HCT116 (cell line): ENCODE data around the gene TBC1D19. TPM values are rescaled to one million over a fixed set of nuclear protein-coding genes. Genes with fewer than 3 reads are reported as not detected.

ENCODE experiments used
- ATAC-seq: fragments of 200-7000 bp; cut with Tn5 transposase; 2 replicates; pipeline ENCODE4 v1.9.1; 2020; ENCODE audit warnings: mild to moderate bottlenecking, moderate library complexity
- BruUV-seq: library from RNA; stranded (reverse); fragments of 400-500 nt; replicated peaks from 2 replicates; lab custom pipeline; 2021; lab: Mats Ljungman, UMichigan
- CTCF ChIA-PET: fragments of 300-600 bp; sonication (Branson Sonifier 250); formaldehyde crosslinking; loops from one replicate; lab custom pipeline; 2021; ENCODE audit warnings: antibody characterized with exemption; lab: Charles Lee
- POLR2A ChIA-PET: fragments of 300-600, 350-600 bp; sonication (Branson Sonifier 250); formaldehyde crosslinking; loops from one replicate; lab custom pipeline; 2021; ENCODE audit warnings: antibody characterized with exemption; lab: Charles Lee
- RAD21 ChIA-PET, 2 experiments: fragments of 300-600 bp; sonication (Branson Sonifier 250); formaldehyde crosslinking; loops; one replicate each; lab custom pipeline; 2023; ENCODE audit warnings: low total read pairs in 2 of 2; ENCODE audit not compliant: uncharacterized antibody in 2 of 2, unreplicated experiment in 2 of 2, low non-redundant PET in 1 of 2; lab: Charles Lee
- DNase-seq: peaks from one replicate; pipeline ENCODE4 v3.0.0-alpha.2; 2010; ENCODE audit warnings: low read depth, low spot score
- H2AFZ ChIP-seq: fragments of 200-600 bp; shearing (Covaris generic), sonication (generic); 2 replicates; pipeline ENCODE4 v1.6.1; 2017; ENCODE audit warnings: low read depth, mixed run types, mixed read lengths, antibody characterized with exemption, low read length; ENCODE audit not compliant: poor library complexity, severe bottlenecking
- H3K27ac ChIP-seq: 2 replicates; pipeline ENCODE4 v1.5.1; 2012; ENCODE audit warnings: low read depth, low read length
- H3K27me3 ChIP-seq: fragments of 200-600 bp; sonication (generic); 2 replicates; pipeline ENCODE4 v1.6.1; 2016; ENCODE audit warnings: mixed run types, low read length, mixed read lengths; ENCODE audit not compliant: insufficient read depth
- H3K36me3 ChIP-seq, 2 experiments: fragments of 200-500 bp in 1 of 2; fragments of 200-600 bp in 1 of 2; sonication (Bioruptor generic) in 1 of 2; sonication (generic) in 1 of 2; 2 replicates each; pipeline versions ENCODE4 v1.5.1 to v1.6.1; 2014 to 2016; ENCODE audit warnings: low read length in 2 of 2, inconsistent platforms in 1 of 2, mixed read lengths in 1 of 2, mixed run types in 1 of 2; ENCODE audit not compliant: insufficient read depth in 2 of 2, control insufficient read depth in 1 of 2
- H3K4me1 ChIP-seq, 2 experiments: fragments of 200-600 bp in 1 of 2; sonication (generic) in 1 of 2; 2 replicates each; pipeline versions ENCODE4 v1.5.1 to v1.6.1; 2012 to 2017; ENCODE audit warnings: low read length in 2 of 2, inconsistent platforms in 1 of 2, mild to moderate bottlenecking in 1 of 2, mixed read lengths in 1 of 2, mixed run types in 1 of 2, moderate library complexity in 1 of 2; ENCODE audit not compliant: insufficient read depth in 2 of 2, control insufficient read depth in 1 of 2
- H3K4me2 ChIP-seq: fragments of 200-600 bp; sonication (generic); 2 replicates; pipeline ENCODE4 v1.6.1; 2017; ENCODE audit warnings: mixed run types, low read length, mixed read lengths
- H3K4me3 ChIP-seq, 2 experiments: fragments of 200-600 bp in 1 of 2; sonication (generic) in 1 of 2; replicated peaks in 1 of 2; 2 replicates each; pipeline ENCODE4 v1.5.1; 2011 to 2016; ENCODE audit warnings: low read length in 2 of 2, control low read depth in 1 of 2, low read depth in 1 of 2, mild to moderate bottlenecking in 1 of 2, mixed read lengths in 1 of 2, mixed run types in 1 of 2
- H3K79me2 ChIP-seq: fragments of 200-600 bp; sonication (generic); 2 replicates; pipeline ENCODE4 v1.6.1; 2017; ENCODE audit warnings: mild to moderate bottlenecking, mixed run types, low read length, moderate library complexity, mixed read lengths; ENCODE audit not compliant: insufficient read depth
- H3K9ac ChIP-seq: fragments of 200-600 bp; sonication (generic); 2 replicates; pipeline ENCODE4 v1.6.1; 2016; ENCODE audit warnings: low read length, mixed read lengths
- H3K9me2 ChIP-seq: fragments of 200-600 bp; sonication (generic), shearing (Covaris generic); 2 replicates; pipeline ENCODE4 v1.6.1; 2017; ENCODE audit warnings: mixed run types, mild to moderate bottlenecking, moderate library complexity; ENCODE audit not compliant: insufficient read depth
- H3K9me3 ChIP-seq, 2 experiments: fragments of 200-500 bp in 1 of 2; fragments of 200-600 bp in 1 of 2; sonication (Bioruptor generic) in 1 of 2; sonication (generic) in 1 of 2; 2 replicates each; pipeline ENCODE4 v1.6.1; 2014 to 2017; ENCODE audit warnings: low read length in 2 of 2, mixed read lengths in 2 of 2, inconsistent platforms in 1 of 2, low read depth in 1 of 2, mild to moderate bottlenecking in 1 of 2, mixed run types in 1 of 2, moderate library complexity in 1 of 2; ENCODE audit not compliant: control insufficient read depth in 1 of 2, insufficient read depth in 1 of 2
- H4K20me1 ChIP-seq: fragments of 200-600 bp; sonication (generic), shearing (Covaris generic); 2 replicates; pipeline ENCODE4 v1.6.1; 2017; ENCODE audit warnings: mixed run types, mild to moderate bottlenecking, moderate library complexity; ENCODE audit not compliant: insufficient read depth
- CBX3 ChIP-seq: IDR thresholded peaks from 2 replicates; pipeline ENCODE4 v1.6.1; 2012; ENCODE audit warnings: low read depth
- ELF1 ChIP-seq: IDR thresholded peaks from 2 replicates; pipeline ENCODE4 v1.6.1; 2012; ENCODE audit warnings: low read depth, borderline replicate concordance
- EZH2 ChIP-seq: fragments of 200-600 bp; sonication (generic); IDR thresholded peaks from 2 replicates; pipeline ENCODE4 v1.6.1; 2017; ENCODE audit warnings: antibody characterized with exemption, mixed run types
- EZH2phosphoT487 ChIP-seq: fragments of 200-600 bp; IDR thresholded peaks from 2 replicates; pipeline ENCODE4 v1.6.1; 2018; ENCODE audit warnings: antibody characterized with exemption, borderline replicate concordance
- FOSL1 ChIP-seq: IDR thresholded peaks from 2 replicates; pipeline ENCODE4 v1.6.1; 2012; ENCODE audit warnings: low read depth
- POLR2A ChIP-seq: IDR thresholded peaks from 2 replicates; pipeline ENCODE4 v1.7.0; 2011; ENCODE audit warnings: borderline replicate concordance; ENCODE audit not compliant: insufficient read depth, insufficient read length; ENCODE audit errors: extremely low read depth
- SIN3A ChIP-seq: IDR thresholded peaks from 2 replicates; pipeline ENCODE4 v1.6.1; 2012; ENCODE audit warnings: low read depth
- SP1 ChIP-seq: IDR thresholded peaks from 2 replicates; pipeline ENCODE4 v1.6.1; 2012; ENCODE audit warnings: low read depth
- YY1 ChIP-seq: IDR thresholded peaks from 2 replicates; pipeline ENCODE4 v1.6.1; 2011; ENCODE audit warnings: low read length, low read depth, moderate library complexity, mild to moderate bottlenecking; ENCODE audit not compliant: insufficient replicate concordance; ENCODE audit errors: extremely low read depth
- ZNF274 ChIP-seq: fragments of 200-500 bp; sonication (Bioruptor generic); IDR thresholded peaks from 2 replicates; pipeline ENCODE4 v1.6.1; 2014; ENCODE audit warnings: mild to moderate bottlenecking, low read depth, low read length, inconsistent platforms
- intact Hi-C: fragments of 100-400 bp; cut with micrococcal nuclease; formaldehyde crosslinking; loops from 2 replicates; pipeline ENCODE4 v1.10.0; 2022
- total RNA-seq: library from RNA; stranded (reverse); gene quantifications from one replicate; pipeline ENCODE4 v1.2.1, GENCODE V29; 2021; ENCODE audit not compliant: unreplicated experiment
- TF ChIP-seq, protein P1 (sequence below): IDR thresholded peaks from 2 replicates; pipeline ENCODE4 v1.6.1; 2011; ENCODE audit warnings: mild to moderate bottlenecking, low read length, moderate library complexity; ENCODE audit not compliant: insufficient replicate concordance; ENCODE audit errors: extremely low read depth
- TF ChIP-seq, protein P2 (sequence below), 3 experiments: fragments of 200-600 bp in 1 of 3; sonication (generic) in 1 of 3; IDR thresholded peaks in 2 of 3; conservative IDR thresholded peaks in 1 of 3; 2 replicates each; pipeline ENCODE4 v1.5.1; 2012 to 2017; ENCODE audit warnings: low read depth in 2 of 3, low read length in 2 of 3, antibody characterized with exemption in 1 of 3, borderline replicate concordance in 1 of 3, control low read depth in 1 of 3, mild to moderate bottlenecking in 1 of 3, mixed read lengths in 1 of 3, mixed run types in 1 of 3, moderate library complexity in 1 of 3; ENCODE audit not compliant: insufficient read depth in 1 of 3
- TF ChIP-seq, protein P3 (sequence below): IDR thresholded peaks from 2 replicates; pipeline ENCODE4 v1.6.1; 2012
- TF ChIP-seq, protein P4 (sequence below): IDR thresholded peaks from 2 replicates; pipeline ENCODE4 v1.6.1; 2012

TBC1D19 gene
- total RNA-seq, 1 experiment from 2014 or later = 25.4 TPM

DNA sequence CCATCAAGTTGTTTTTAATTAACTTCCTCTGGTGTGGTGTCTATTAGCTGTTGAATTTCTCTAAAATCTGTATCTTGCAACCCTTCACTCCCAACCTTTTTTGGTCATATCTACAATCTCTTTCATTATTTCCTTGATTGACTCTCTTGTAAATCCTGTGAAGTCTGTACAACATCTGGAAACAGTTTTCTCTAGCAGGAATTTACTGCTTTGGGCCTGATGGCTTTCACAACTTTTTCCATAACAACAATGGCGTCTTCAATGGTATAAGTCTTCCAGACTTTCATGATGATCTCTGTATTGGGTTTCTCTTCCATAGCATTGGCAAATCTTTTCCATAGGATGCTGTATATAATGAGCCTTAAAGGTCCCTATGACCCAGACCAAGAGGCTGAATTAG lies 49.0 kb downstream of the TBC1D19 start:
- no peaks in the 10 kb centered on the region for H3K79me2 ChIP-seq
- H3K4me1 ChIP-seq = no peaks in the 10 kb centered on the region
- H3K9me3 ChIP-seq = no peaks in the 10 kb centered on the region
- intact Hi-C loops = no loop called here
- H2AFZ ChIP-seq = no peak overlapping the region
- no peaks in the 10 kb centered on the region for H3K36me3 ChIP-seq
- H3K4me3 ChIP-seq = no peak overlapping the region
- no peaks in the 10 kb centered on the region for H4K20me1 ChIP-seq
- no peak for ATAC-seq
- CTCF ChIA-PET = no interaction called here
- RAD21 ChIA-PET = no interaction called here
- H3K9me2 ChIP-seq = no peaks in the 10 kb centered on the region
- no peak overlapping the region for H3K4me2 ChIP-seq
- TF ChIP-seq ZNF274 (no peak), CBX3 (no peak), SP1 (no peak), POLR2A (no peak)
- TF ChIP-seq, protein P1, sequence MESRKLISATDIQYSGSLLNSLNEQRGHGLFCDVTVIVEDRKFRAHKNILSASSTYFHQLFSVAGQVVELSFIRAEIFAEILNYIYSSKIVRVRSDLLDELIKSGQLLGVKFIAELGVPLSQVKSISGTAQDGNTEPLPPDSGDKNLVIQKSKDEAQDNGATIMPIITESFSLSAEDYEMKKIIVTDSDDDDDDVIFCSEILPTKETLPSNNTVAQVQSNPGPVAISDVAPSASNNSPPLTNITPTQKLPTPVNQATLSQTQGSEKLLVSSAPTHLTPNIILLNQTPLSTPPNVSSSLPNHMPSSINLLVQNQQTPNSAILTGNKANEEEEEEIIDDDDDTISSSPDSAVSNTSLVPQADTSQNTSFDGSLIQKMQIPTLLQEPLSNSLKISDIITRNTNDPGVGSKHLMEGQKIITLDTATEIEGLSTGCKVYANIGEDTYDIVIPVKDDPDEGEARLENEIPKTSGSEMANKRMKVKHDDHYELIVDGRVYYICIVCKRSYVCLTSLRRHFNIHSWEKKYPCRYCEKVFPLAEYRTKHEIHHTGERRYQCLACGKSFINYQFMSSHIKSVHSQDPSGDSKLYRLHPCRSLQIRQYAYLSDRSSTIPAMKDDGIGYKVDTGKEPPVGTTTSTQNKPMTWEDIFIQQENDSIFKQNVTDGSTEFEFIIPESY = no peak
- no peak overlapping the region for H3K9ac ChIP-seq
- no TSS peak for BruUV-seq
- H3K27ac ChIP-seq = no peak overlapping the region
- POLR2A ChIA-PET = no interaction called here
- no peaks in the 10 kb centered on the region for H3K27me3 ChIP-seq
- no peak for DNase-seq

DNA sequence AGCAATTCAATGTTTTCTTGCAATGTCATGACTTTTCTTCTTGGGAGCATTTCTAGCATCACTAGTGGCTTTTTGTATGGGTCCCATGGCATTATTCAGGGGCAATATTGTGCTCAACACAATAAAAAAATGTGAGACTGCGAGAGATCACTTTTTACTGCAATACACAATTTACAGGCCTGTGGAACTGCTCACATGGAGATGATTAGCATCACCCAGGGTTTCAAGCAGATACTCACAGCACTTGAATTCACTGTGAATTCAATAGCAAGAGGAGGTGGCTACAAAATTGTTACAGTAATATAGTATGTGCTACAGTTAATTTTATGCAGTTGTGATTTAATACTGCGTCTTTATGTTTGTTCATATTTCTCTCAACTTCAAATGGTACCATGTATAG lies 50.4 kb downstream of the TBC1D19 start:
- ATAC-seq = no peak
- no peak overlapping the region for H3K9ac ChIP-seq
- POLR2A ChIA-PET = no interaction called here
- DNase-seq = no peak
- CTCF ChIA-PET = no interaction called here
- no peak overlapping the region for H3K4me2 ChIP-seq
- no peaks in the 10 kb centered on the region for H3K27me3 ChIP-seq
- RAD21 ChIA-PET = no interaction called here
- BruUV-seq = no TSS peak
- H2AFZ ChIP-seq = no peak overlapping the region
- H3K36me3 ChIP-seq = peaks cover 0 to 6% of the 10 kb centered on the region in 2 experiments; a peak in 2 of 4 replicates
- intact Hi-C loops = no loop called here
- no peaks in the 10 kb centered on the region for H3K9me3 ChIP-seq
- H3K9me2 ChIP-seq = no peaks in the 10 kb centered on the region
- H4K20me1 ChIP-seq = no peaks in the 10 kb centered on the region
- H3K4me1 ChIP-seq = no peaks in the 10 kb centered on the region
- H3K27ac ChIP-seq = no peak overlapping the region
- H3K4me3 ChIP-seq = no peak overlapping the region
- no peaks in the 10 kb centered on the region for H3K79me2 ChIP-seq
- TF ChIP-seq, protein P1 = no peak
- TF ChIP-seq, protein P2, sequence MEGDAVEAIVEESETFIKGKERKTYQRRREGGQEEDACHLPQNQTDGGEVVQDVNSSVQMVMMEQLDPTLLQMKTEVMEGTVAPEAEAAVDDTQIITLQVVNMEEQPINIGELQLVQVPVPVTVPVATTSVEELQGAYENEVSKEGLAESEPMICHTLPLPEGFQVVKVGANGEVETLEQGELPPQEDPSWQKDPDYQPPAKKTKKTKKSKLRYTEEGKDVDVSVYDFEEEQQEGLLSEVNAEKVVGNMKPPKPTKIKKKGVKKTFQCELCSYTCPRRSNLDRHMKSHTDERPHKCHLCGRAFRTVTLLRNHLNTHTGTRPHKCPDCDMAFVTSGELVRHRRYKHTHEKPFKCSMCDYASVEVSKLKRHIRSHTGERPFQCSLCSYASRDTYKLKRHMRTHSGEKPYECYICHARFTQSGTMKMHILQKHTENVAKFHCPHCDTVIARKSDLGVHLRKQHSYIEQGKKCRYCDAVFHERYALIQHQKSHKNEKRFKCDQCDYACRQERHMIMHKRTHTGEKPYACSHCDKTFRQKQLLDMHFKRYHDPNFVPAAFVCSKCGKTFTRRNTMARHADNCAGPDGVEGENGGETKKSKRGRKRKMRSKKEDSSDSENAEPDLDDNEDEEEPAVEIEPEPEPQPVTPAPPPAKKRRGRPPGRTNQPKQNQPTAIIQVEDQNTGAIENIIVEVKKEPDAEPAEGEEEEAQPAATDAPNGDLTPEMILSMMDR (IDR thresholded peaks at IDR 0.05 in 2 of 3, conservative IDR thresholded peaks at IDR 0.05 in 1 of 3; ENCODE audit: borderline replicate concordance in 1 of 3, insufficient read depth in 1 of 3, low read depth in 2 of 3, low read length in 2 of 3) = no peak
- TF ChIP-seq YY1 (no peak), EZH2 (no peak), ELF1 (no peak), EZH2phosphoT487 (no peak), FOSL1 (no peak), SIN3A (no peak), POLR2A (no peak)
- TF ChIP-seq, protein P3, sequence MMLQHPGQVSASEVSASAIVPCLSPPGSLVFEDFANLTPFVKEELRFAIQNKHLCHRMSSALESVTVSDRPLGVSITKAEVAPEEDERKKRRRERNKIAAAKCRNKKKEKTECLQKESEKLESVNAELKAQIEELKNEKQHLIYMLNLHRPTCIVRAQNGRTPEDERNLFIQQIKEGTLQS = no peak
- TF ChIP-seq, protein P4, sequence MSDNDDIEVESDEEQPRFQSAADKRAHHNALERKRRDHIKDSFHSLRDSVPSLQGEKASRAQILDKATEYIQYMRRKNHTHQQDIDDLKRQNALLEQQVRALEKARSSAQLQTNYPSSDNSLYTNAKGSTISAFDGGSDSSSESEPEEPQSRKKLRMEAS = no peak
